HepG2 (cell line): Measurements from ENCODE around the gene CDR2L. TPM values are rescaled to one million over a fixed set of nuclear protein-coding genes. Genes with fewer than 3 reads are reported as not detected.

Experiments used
- ARID5B ChIP-seq: IDR thresholded peaks from 2 replicates; pipeline ENCODE4 v1.4.0; 2020; ENCODE audit warnings: mild to moderate bottlenecking, missing genetic modification reagents
- ATF5 ChIP-seq: sonication (generic); formaldehyde crosslinking; IDR thresholded peaks from 2 replicates; pipeline ENCODE4 v1.4.0; 2020; ENCODE audit warnings: mild to moderate bottlenecking, low read depth, missing genetic modification reagents
- LRRFIP1 ChIP-seq: sonication (generic); formaldehyde crosslinking; conservative IDR thresholded peaks from 2 replicates; pipeline ENCODE4 v1.4.0; 2020; ENCODE audit warnings: missing genetic modification reagents
- NONO ChIP-seq, 2 experiments: fragments of 450-650 bp in 1 of 2; sonication (generic) in 1 of 2; formaldehyde crosslinking in 1 of 2; IDR thresholded peaks in 1 of 2; conservative IDR thresholded peaks in 1 of 2; 2 replicates each; pipeline versions ENCODE4 v1.6.1 to v1.8.0; 2017 to 2022; ENCODE audit warnings: mild to moderate bottlenecking in 1 of 2, missing genetic modification reagents in 1 of 2, moderate library complexity in 1 of 2
- POGZ ChIP-seq: sonication (generic); formaldehyde crosslinking; IDR thresholded peaks from 2 replicates; pipeline ENCODE4 v1.4.0; 2020; ENCODE audit warnings: mild to moderate bottlenecking, missing genetic modification reagents
- PRDM15 ChIP-seq: sonication (generic); formaldehyde crosslinking; IDR thresholded peaks from 2 replicates; pipeline ENCODE4 v1.4.0; 2020; ENCODE audit warnings: missing genetic modification reagents
- SMAD1 ChIP-seq: sonication (generic); formaldehyde crosslinking; IDR thresholded peaks from 2 replicates; pipeline ENCODE4 v1.4.0; 2020; ENCODE audit warnings: missing genetic modification reagents, low read depth, mild to moderate bottlenecking, borderline replicate concordance
- SSRP1 ChIP-seq: IDR thresholded peaks from 2 replicates; pipeline ENCODE4 v1.6.1; 2016; ENCODE audit warnings: control low read depth
- ZBED4 ChIP-seq: sonication (generic); formaldehyde crosslinking; IDR thresholded peaks from 2 replicates; pipeline ENCODE4 v1.4.0; 2020; ENCODE audit warnings: missing genetic modification reagents, borderline replicate concordance
- ZFP36L1 ChIP-seq: sonication (generic); formaldehyde crosslinking; IDR thresholded peaks from 2 replicates; pipeline ENCODE4 v1.8.0; 2022; ENCODE audit warnings: mild to moderate bottlenecking, missing genetic modification reagents, moderate library complexity
- ZNF451 ChIP-seq: sonication (generic); formaldehyde crosslinking; IDR thresholded peaks from 2 replicates; pipeline ENCODE4 v1.5.0; 2020; ENCODE audit warnings: mild to moderate bottlenecking, missing genetic modification reagents
- ZNF878 ChIP-seq: sonication (generic); formaldehyde crosslinking; IDR thresholded peaks from 2 replicates; pipeline ENCODE4 v1.8.1; 2023; ENCODE audit warnings: mild to moderate bottlenecking, missing genetic modification reagents, moderate library complexity
- polyA plus RNA-seq, 8 experiments: library from polyadenylated mRNA; depleted of rRNA in 3 of 8; stranded (reverse) in 7 of 8; unstranded in 1 of 8; fragments of >200 nt; fragmentation: Illumina TruSeq in 4 of 8; extraction: Trizol in 4 of 8; gene quantifications; 2 replicates each; pipeline versions ENCODE4 v1.2.1 to v1.2.3, GENCODE V29; 2011 to 2016; ENCODE audit warnings: low read depth in 4 of 8, missing spikeins in 1 of 8, mixed read lengths in 1 of 8; ENCODE audit not compliant: insufficient read depth in 1 of 8
- total RNA-seq, 5 experiments: library from RNA; depleted of rRNA; stranded (reverse); fragments of >200 nt; fragmentation: Illumina TruSeq; extraction: Trizol; gene quantifications; 2 replicates each; pipeline ENCODE4 v1.2.3, GENCODE V29; 2016; ENCODE audit warnings: low read depth in 1 of 5

CDR2L gene
- total and polyA plus RNA-seq, 2 of the 13 experiments (the other 11 are each of a cell fraction or from before 2014, with no cell fraction given): 1.9 to 2.1 TPM

GRCh38 chr17:75012346-75013091 lies 25.1 kb downstream of the CDR2L start, which contains the start of gene MRPL58 (continued):
- TF ChIP-seq ZBED4 (CRISPR knock-in tag) (peak; percentile 86), LRRFIP1 (CRISPR knock-in tag) (0 out of 2 replicates have a peak, but pooled peaks have one; percentile 65), SSRP1 (CRISPR knock-in tag) (0 out of 2 replicates have a peak, but pooled peaks have one; percentile 69), PRDM15 (CRISPR knock-in tag) (peak; percentile 68; the same call in 1 of the 2 replicates), NONO (IDR thresholded peaks at IDR 0.05) (no peak), NONO (CRISPR knock-in tag; conservative IDR thresholded peaks at IDR 0.05) (peak; percentile 99), ZNF451 (CRISPR knock-in tag) (peak; percentile 68; the same call in 1 of the 2 replicates), SMAD1 (CRISPR knock-in tag) (peak; percentile 87; the same call in 1 of the 2 replicates), ARID5B (CRISPR knock-in tag) (peak; percentile 84), ZFP36L1 (CRISPR knock-in tag) (peak; percentile 96), ZNF878 (peak; percentile 73), ATF5 (CRISPR knock-in tag) (0 out of 2 replicates have a peak, but pooled peaks have one; percentile 63), POGZ (peak; percentile 98)
